NCI-H524 treated with DMSO at 0.1 percent for 48 hours (cell line): ENCODE results near the gene TEX51.

ENCODE experiments used
- DNase-seq: peaks from one replicate; lab custom pipeline; 2025; lab: John Stamatoyannopoulos, UW

Gene TEX51

GRCh38 chr2:126914811-126915500 is 16.3 kb downstream of the TEX51 start:
- DNase-seq: no peak

DNA sequence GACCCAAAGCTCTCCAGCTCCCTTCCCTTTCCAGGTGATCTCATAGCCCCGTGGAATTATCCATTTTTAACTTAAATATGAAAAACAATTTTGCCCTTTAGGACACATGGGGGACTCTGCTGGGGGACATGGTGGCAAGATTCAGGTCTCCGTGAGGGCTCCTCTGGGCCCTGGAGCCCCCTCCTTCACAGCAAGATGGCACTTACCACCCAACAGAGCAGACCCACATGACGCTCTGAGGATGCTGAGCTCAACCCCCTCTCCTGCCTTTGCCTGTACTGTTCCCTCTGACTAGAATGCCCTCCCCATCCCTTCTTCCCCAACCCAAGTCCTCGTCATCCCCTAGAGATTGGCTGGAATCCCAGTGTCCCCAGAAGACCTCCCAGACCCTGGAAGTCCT is 17.2 kb downstream of the TEX51 start:
- DNase-seq: no peak

DNA sequence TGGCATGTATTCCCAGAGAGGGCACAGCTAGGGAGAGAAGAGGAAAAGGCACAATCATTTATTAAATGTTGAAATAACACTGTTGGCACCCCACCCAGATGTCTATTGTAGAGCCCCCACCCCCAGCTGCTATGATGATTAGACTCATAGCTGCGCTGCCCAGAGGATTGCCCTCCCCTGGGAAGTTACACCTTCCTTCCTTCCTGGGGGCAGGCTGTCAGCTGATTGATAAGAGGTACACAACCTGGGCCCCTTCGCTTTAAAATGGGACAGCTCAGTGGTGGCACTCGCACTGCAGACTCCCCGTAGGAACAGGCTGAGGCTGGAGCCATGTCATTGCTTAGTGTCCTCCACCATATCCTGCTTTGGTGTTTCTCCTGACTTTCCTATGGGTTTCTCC is 18.1 kb downstream of the TEX51 start:
- no peak for DNase-seq

DNA sequence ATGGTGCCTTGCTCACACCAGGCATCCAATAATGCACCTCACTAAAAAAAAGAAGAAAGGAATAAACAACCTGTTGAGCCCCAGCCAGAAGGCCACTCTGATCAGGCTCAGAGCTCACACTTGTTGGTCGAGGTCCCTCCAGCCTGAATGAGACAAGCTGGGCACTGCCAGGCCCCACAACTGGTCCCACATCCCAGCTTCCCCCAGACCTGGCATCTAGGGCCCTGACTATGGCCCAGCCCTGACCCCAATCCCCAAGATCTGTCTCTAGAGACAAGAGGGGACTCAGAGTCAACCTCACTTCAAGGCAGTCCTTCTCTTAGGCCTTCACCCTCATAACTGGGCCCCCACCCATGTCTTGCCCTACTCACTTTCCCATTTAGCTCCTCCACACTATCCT is 22.4 kb downstream of the TEX51 start:
- no peak for DNase-seq

DNA sequence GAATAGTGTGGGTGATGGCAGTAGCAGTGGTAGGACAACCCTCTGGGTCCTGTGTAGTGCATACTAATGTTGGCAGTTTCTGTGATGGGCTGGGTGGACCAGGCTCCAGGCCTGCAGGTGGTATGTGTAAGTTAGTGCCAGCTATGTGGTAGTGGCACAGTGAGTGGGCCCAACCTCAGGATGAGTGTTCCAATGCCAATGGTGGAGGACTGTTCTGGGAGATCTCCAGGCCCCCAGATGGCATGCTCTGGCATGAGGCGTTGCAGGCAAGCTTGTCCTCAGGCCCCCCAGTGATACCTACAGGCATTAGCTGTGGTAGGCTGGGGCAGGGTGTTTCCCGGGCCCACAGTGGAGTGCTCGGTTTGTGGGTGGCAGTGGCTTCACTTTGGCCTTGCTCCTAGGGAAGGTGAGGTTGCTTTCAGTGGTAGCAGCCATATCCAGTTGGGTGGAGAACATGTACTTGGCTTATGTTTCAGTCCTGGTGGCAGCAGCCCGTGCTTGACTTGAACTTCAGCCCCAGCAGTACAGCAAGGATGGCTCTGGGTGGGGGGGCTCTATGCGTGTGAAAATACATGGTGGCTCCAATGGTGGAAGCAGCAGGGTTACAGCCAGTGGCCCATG is 32.4 kb downstream of the TEX51 start:
- DNase-seq: no peak

- DNase-seq: no peak
Observed at GRCh38 chr2:126932529-126932928, 33.8 kb downstream of the TEX51 start.

- peak; percentile 69 for DNase-seq
Observed at GRCh38 chr2:126932966-126933710, 34.4 kb downstream of the TEX51 start.

DNA sequence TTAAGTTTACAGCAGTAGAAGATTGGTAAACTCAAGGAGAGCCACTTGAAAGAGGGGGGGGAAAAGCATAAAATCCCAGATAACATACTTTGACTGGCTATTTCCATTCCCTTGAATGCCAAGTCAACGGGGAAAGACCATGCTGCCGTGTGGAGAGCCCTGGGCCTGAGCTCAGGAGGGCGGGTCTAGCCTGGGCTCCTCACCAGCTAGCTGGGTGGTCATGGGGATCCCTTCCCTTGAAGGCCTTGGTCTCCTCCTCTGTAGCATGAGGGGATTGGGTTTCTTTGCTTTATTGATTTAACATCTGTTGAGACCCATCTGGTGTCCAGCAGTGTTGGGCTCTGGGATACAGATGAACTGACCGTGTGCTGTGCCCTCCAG is 35.0 kb downstream of the TEX51 start:
- DNase-seq: peak; percentile 62

GRCh38 chr2:126934809-126935208 is 36.1 kb downstream of the TEX51 start:
- DNase-seq: no peak

DNA sequence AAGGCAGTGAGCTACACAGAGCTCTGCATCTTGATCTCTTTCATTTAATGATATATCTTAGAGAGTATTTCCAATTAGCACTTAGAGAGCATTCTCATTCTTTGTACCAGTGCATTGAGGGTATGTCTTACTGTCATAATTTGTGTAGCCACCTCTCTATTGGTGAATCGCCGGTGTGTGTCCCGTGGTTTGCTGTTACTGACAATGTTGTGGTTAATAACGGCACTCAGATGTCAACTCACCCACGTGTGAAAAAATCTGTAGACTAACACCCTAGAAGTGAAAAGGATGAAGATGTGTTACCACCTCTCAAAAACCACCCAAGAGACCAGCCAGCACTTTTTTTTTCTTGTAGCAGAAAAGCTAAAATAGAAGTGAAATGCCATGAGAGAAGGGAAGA is 37.1 kb downstream of the TEX51 start:
- no peak for DNase-seq

GRCh38 chr2:126936219-126936723 is 37.6 kb downstream of the TEX51 start:
- DNase-seq: no peak

- no peak for DNase-seq
Observed at GRCh38 chr2:126940331-126940730, 41.6 kb downstream of the TEX51 start.

- no peak for DNase-seq
Observed at GRCh38 chr2:126942427-126943203, 43.9 kb downstream of the TEX51 start.

DNA sequence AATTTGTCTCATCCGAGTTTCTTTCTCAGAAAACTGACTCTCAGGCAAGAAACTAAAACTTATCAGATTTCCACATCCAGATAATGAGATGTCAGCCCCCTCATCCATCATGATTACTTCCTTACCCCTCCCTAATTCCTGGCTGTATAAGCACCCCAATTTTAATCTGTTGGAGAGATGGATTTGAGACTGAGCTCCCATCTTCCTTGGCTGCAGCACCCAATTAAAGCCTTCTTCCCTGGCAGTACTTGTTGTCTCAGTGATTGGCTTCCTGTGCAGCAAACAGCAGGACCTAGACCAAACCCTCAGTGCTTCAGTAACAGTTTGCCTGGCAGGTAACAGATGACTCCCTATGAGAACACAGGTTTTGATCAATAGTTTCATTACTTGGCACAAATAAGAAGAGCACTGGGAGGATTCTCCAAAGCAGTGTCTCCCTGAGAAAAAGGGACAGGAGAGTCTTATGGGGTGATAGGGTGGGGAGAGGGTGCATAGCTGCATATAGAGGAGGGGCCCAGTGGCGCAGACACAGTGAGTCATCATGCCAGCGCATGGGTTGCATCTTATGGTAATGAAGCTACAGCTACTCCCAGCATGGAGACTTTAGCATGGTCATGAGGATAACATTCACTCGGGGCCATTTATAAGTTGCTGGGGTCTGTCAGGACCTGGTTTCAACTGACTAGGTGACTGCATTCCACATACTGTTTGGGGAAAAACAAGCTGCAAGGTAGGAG is 45.1 kb downstream of the TEX51 start:
- no peak for DNase-seq

GRCh38 chr2:126945118-126945517 is 46.4 kb downstream of the TEX51 start:
- DNase-seq: no peak

DNA sequence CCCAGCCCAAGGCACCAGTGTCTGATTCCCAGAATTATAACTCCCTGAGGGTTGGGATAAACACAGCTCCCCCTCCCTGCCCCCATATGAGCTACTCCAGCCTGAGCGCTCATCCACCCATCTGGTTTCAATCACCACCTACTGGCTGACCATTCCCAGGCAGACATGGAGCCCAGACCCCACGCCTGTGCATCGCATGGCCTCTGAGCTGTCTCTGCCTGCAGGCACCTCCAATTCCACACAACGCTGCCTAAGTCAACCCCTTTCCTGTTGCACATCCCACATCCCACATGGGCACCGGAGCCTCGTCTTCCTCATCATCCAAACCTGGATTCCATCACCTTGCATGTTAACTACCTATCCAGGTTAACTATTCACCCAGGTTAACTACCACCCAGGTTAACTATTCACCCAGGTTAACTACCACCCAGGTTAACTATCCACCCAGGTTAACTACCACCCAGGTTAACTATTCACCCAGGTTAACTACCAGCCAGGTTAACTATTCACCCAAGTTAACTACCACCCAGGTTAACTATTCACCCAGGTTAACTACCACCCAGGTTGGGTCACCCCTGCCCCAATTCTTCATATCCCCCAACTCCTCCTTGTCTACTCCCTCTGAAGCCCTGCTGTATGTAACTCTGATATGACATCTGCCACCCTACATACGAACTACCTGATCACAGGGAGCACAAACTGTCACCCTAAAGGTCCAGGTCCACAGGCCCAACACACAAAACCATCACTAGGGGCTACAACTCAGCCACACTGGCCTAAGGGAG is 47.8 kb downstream of the TEX51 start:
- DNase-seq: peak; percentile 26

GRCh38 chr2:126947103-126947429 is 48.4 kb downstream of the TEX51 start:
- no peak for DNase-seq

DNA sequence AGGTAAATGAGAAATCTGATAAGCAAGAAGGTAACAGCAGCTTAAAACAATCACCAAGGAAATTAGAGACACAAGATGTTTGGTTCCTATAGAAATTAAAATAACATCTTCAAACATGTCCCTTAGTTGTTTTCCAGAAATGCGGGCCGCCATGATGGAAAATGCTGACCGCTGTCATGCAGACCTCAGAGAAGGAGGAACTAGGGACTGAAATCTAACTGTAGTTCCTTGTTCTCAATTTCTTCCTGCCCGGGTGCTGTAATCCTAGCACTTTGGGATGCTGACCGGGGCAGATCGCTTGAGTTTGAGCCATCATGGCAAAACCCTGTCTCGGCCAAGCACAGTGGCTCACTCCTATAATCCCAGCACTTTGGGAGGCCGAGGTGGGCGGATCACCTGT is 51.1 kb downstream of the TEX51 start:
- no peak for DNase-seq

DNA sequence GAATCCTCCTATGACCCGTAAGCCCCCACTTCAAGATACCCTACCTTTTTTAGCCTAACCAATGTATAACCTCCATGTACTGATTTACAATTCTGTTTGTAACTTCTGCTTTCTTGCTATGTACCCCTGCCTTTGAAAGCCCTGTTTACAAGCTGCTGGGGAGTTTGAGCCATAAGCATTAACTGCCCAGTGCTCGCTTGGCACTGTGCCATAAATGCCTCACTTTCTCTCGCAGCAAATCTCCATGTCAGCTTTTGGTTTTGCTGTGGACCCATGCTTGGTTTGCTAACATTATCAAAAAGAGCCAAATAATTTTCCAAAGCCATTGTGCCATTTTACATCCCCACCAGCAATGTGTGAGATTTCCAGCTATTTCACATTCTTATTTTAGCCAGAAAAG is 51.8 kb downstream of the TEX51 start:
- DNase-seq: no peak
